ENCODE measurements around the gene ZNF280C. TPM values are rescaled to one million over a fixed set of nuclear protein-coding genes. Genes with fewer than 3 reads are reported as not detected.

ZNF280C gene
- total RNA-seq, 1 donor from 2014 or later, result 14.5 TPM

- Mint-ChIP-seq H3K36me3 (peaks cover 15% of the 10 kb centered on the region), H3K27me3 (ENCODE audit: low read depth) (no peaks in the 10 kb centered on the region), H3K9me3 (peaks cover 13% of the 10 kb centered on the region), H3K4me1 (no peaks in the 10 kb centered on the region), H3K4me3 (no peak overlapping the region), H3K27ac (no peak overlapping the region)
- TF ChIP-seq CTCF (IDR thresholded peaks at IDR 0.05; ENCODE audit: unreplicated experiment), result no peak
- no peak for DNase-seq (ENCODE audit: low spot score in 2 of 2, unreplicated experiment in 2 of 2)
Observed at GRCh38 chrX:130204647-130205046, 64.1 kb downstream of the ZNF280C start.

- Mint-ChIP-seq H3K27ac (no peak overlapping the region), H3K9me3 (peaks cover 4% of the 10 kb centered on the region), H3K36me3 (peaks cover 5% of the 10 kb centered on the region), H3K27me3 (ENCODE audit: low read depth) (peaks cover 3% of the 10 kb centered on the region), H3K4me3 (no peak overlapping the region), H3K4me1 (no peaks in the 10 kb centered on the region)
- no peak for TF ChIP-seq CTCF (IDR thresholded peaks at IDR 0.05; ENCODE audit: unreplicated experiment)
- no peak for DNase-seq (ENCODE audit: low spot score in 2 of 2, unreplicated experiment in 2 of 2)
Observed at GRCh38 chrX:130197464-130197863, 71.2 kb downstream of the ZNF280C start.

- H3K9me3 Mint-ChIP-seq, result peaks cover 4% of the 10 kb centered on the region
- H3K27me3 Mint-ChIP-seq (ENCODE audit: low read depth), result peaks cover 3% of the 10 kb centered on the region
- TF ChIP-seq CTCF (IDR thresholded peaks at IDR 0.05; ENCODE audit: unreplicated experiment), result no peak
- DNase-seq (ENCODE audit: low spot score in 2 of 2, unreplicated experiment in 2 of 2), result no peak
- H3K36me3 Mint-ChIP-seq, result peaks cover 5% of the 10 kb centered on the region
- no peaks in the 10 kb centered on the region for H3K4me1 Mint-ChIP-seq
- H3K4me3 Mint-ChIP-seq, result no peak overlapping the region
- H3K27ac Mint-ChIP-seq, result no peak overlapping the region
Observed at GRCh38 chrX:130196466-130196865, 72.2 kb downstream of the ZNF280C start.

GRCh38 chrX:130190801-130191200, 77.9 kb downstream of the ZNF280C start:
- H3K27ac Mint-ChIP-seq, result no peak overlapping the region
- H3K9me3 Mint-ChIP-seq, result peaks cover under 1% of the 10 kb centered on the region
- no peak for DNase-seq (ENCODE audit: low spot score in 2 of 2, unreplicated experiment in 2 of 2)
- H3K36me3 Mint-ChIP-seq, result no peaks in the 10 kb centered on the region
- TF ChIP-seq CTCF (IDR thresholded peaks at IDR 0.05; ENCODE audit: unreplicated experiment), result no peak
- no peaks in the 10 kb centered on the region for H3K4me1 Mint-ChIP-seq
- H3K27me3 Mint-ChIP-seq (ENCODE audit: low read depth), result peaks cover 3% of the 10 kb centered on the region
- H3K4me3 Mint-ChIP-seq, result no peak overlapping the region

- no peaks in the 10 kb centered on the region for H3K4me1 Mint-ChIP-seq
- no peaks in the 10 kb centered on the region for H3K27me3 Mint-ChIP-seq (ENCODE audit: low read depth)
- H3K27ac Mint-ChIP-seq, result no peak overlapping the region
- no peak for DNase-seq (ENCODE audit: low spot score in 2 of 2, unreplicated experiment in 2 of 2)
- no peak for TF ChIP-seq CTCF (IDR thresholded peaks at IDR 0.05; ENCODE audit: unreplicated experiment)
- no peak overlapping the region for H3K4me3 Mint-ChIP-seq
- peaks cover 4% of the 10 kb centered on the region for H3K36me3 Mint-ChIP-seq
- H3K9me3 Mint-ChIP-seq, result peaks cover 8% of the 10 kb centered on the region
Observed at GRCh38 chrX:130186651-130187050, 82.0 kb downstream of the ZNF280C start.

GRCh38 chrX:130184857-130185256, 83.8 kb downstream of the ZNF280C start:
- DNase-seq (ENCODE audit: low spot score in 2 of 2, unreplicated experiment in 2 of 2), result no peak
- Mint-ChIP-seq H3K27ac (no peak overlapping the region), H3K9me3 (peaks cover 10% of the 10 kb centered on the region), H3K36me3 (peaks cover 4% of the 10 kb centered on the region), H3K4me1 (peaks cover 3% of the 10 kb centered on the region), H3K4me3 (no peak overlapping the region), H3K27me3 (ENCODE audit: low read depth) (no peaks in the 10 kb centered on the region)
- no peak for TF ChIP-seq CTCF (IDR thresholded peaks at IDR 0.05; ENCODE audit: unreplicated experiment)

Measured in mesothelial cell of epicardium (in vitro differentiated cells).